Thymus (tissue), 11 donors: ENCODE data around the gene CDH13. TPM values are rescaled to one million over a fixed set of nuclear protein-coding genes. Genes with fewer than 3 reads are reported as not detected.

Experiments used
- DNase-seq, 9 donors: peaks; one replicate each; pipeline ENCODE4 v3.0.0-alpha.2; 2013; ENCODE audit warnings: low spot score in 9 of 9, low read depth in 6 of 9, missing footprints in 1 of 9
- H3K27ac ChIP-seq, 2 donors: one replicate each; pipeline ENCODE4 v1.5.1; 2013; ENCODE audit warnings: control low read depth in 1 of 2, low read depth in 1 of 2, low read length in 1 of 2, mild to moderate bottlenecking in 1 of 2, moderate library complexity in 1 of 2
- H3K27me3 ChIP-seq, 2 donors: one replicate each; pipeline ENCODE4 v1.5.1; 2013; ENCODE audit warnings: low read length in 1 of 2; ENCODE audit not compliant: control insufficient read depth in 2 of 2, insufficient read depth in 1 of 2
- H3K36me3 ChIP-seq, 2 donors: one replicate each; pipeline ENCODE4 v1.5.1; 2013; ENCODE audit warnings: low read length in 1 of 2, mild to moderate bottlenecking in 1 of 2, moderate library complexity in 1 of 2; ENCODE audit not compliant: control insufficient read depth in 2 of 2, insufficient read depth in 2 of 2
- H3K4me1 ChIP-seq, 2 donors: one replicate each; pipeline ENCODE4 v1.5.1; 2013; ENCODE audit warnings: low read length in 2 of 2; ENCODE audit not compliant: control insufficient read depth in 2 of 2, insufficient read depth in 2 of 2
- H3K4me3 ChIP-seq, 2 donors: one replicate each; pipeline ENCODE4 v1.5.1; 2013; ENCODE audit warnings: low read length in 2 of 2, control low read depth in 1 of 2, mild to moderate bottlenecking in 1 of 2
- H3K9me3 ChIP-seq, 2 donors: one replicate each; pipeline ENCODE4 v1.5.1; 2013; ENCODE audit warnings: low read length in 1 of 2, mild to moderate bottlenecking in 1 of 2; ENCODE audit not compliant: control insufficient read depth in 2 of 2, insufficient read depth in 1 of 2
- WGBS: extraction: QIAGEN DNeasy Blood & Tissue Kit; methylation state at CpG from one replicate; pipeline ENCODE4 v1.1.7; 2013; 5-methylcytosine and 5-hydroxymethylcytosine counted together
- polyA plus RNA-seq: library from polyadenylated mRNA; stranded (reverse); fragments of 200-250 nt; gene quantifications from one replicate; pipeline ENCODE4 v1.2.3, GENCODE V29; 2013
- total RNA-seq: library from RNA; stranded (reverse); fragments of 120-200 nt; gene quantifications from one replicate; pipeline ENCODE4 v1.2.4, GENCODE V29; 2013
- donor health status: healthy.

Gene CDH13
- total and polyA plus RNA-seq, 2 donors: 1.5 to 3.7 TPM

GRCh38 chr16:82833378-82833993 lies 206.7 kb downstream of the CDH13 start:
- Histone ChIP-seq H3K4me3 (no peak overlapping the region), H3K27ac (no peak overlapping the region), H3K4me1 (no peaks in the 10 kb centered on the region), H3K9me3 (no peaks in the 10 kb centered on the region), H3K36me3 (no peaks in the 10 kb centered on the region), H3K27me3 (no peaks in the 10 kb centered on the region)
- DNase-seq: no peak
- WGBS: 88% methylated on average over 7 of the region's 7 CpGs

DNA sequence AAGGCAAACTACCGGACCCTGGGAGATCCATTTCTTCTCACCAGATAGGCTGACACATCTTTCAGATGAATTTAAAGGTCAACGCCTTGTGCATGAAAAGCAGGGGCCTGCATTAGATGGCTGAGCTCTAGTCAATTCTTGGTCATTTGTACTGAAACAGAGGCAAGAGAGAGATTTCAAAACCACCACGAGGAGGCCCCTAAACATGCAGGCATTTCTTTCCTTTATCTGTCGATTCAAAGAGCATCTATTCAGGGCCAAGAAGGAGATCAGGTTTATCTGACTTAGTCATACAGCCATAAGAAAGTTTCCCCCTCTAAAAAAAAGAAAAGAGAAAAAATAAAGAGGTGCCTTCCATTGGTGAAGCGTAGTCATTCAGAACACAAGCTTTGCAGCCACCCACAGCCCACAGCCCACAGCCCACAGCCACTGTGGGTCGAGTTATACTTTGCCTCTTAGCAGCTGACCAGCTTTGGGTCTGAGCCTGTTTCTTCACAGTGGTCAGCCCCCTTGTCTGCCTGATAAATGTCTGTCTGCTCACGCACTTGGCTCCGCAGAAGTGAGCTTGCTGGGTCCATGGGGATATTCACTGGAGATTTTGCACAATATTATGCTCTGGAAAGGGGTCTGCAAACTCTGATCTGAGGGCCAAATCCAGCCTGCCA lies 207.5 kb downstream of the CDH13 start:
- H3K9me3 ChIP-seq: no peaks in the 10 kb centered on the region
- no peaks in the 10 kb centered on the region for H3K27me3 ChIP-seq
- no peak for DNase-seq
- no peak overlapping the region for H3K27ac ChIP-seq
- WGBS: 89% methylated on average over 8 of the region's 8 CpGs
- no peaks in the 10 kb centered on the region for H3K4me1 ChIP-seq
- no peak overlapping the region for H3K4me3 ChIP-seq
- no peaks in the 10 kb centered on the region for H3K36me3 ChIP-seq

DNA sequence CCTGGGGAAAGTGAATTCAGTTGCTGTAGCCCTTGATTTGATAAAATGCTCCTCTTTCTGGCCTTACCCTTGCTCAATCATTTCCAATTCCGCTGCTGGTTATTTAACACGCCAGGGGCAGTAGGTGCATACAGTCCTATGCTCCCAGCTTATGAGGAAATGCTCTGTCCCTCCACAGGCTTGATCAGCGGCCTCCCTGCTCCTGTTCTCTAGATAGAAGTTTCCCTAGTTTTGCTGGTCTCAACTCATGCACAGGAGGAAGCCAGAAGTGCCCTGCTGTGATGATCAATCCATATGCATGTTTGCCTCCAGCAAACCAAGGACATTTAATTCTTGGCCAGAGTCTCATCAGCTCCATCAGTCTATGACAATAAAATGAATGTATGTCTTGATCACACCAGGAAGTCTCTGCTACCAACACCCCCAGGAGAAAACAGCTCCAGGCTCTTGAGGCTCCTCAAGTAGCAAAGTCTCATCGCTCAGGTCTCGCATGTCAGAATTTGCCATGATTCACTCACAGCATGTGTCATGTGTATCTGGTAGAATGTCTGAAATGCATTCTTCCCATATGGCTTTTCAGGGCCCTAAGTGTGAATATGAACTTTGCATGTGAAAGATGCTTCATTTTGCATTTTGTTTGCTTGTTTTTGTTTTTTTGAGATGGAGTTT lies 208.9 kb downstream of the CDH13 start:
- 85% methylated on average over 5 of the region's 5 CpGs for WGBS

GRCh38 chr16:82841108-82841507 lies 214.3 kb downstream of the CDH13 start:
- H3K9me3 ChIP-seq: no peaks in the 10 kb centered on the region
- H3K27me3 ChIP-seq: no peaks in the 10 kb centered on the region
- no peak overlapping the region for H3K4me3 ChIP-seq
- no peak for DNase-seq
- H3K4me1 ChIP-seq: no peaks in the 10 kb centered on the region
- 83% methylated on average over 3 of the region's 3 CpGs for WGBS
- H3K36me3 ChIP-seq: no peaks in the 10 kb centered on the region
- no peak overlapping the region for H3K27ac ChIP-seq

More for the DNA sequence above, 208.9 kb downstream of the CDH13 start:
- no peak for DNase-seq
- H3K36me3 ChIP-seq: no peaks in the 10 kb centered on the region
- no peaks in the 10 kb centered on the region for H3K27me3 ChIP-seq
- no peak overlapping the region for H3K27ac ChIP-seq
- no peak overlapping the region for H3K4me3 ChIP-seq
- no peaks in the 10 kb centered on the region for H3K9me3 ChIP-seq
- H3K4me1 ChIP-seq: no peaks in the 10 kb centered on the region

DNA sequence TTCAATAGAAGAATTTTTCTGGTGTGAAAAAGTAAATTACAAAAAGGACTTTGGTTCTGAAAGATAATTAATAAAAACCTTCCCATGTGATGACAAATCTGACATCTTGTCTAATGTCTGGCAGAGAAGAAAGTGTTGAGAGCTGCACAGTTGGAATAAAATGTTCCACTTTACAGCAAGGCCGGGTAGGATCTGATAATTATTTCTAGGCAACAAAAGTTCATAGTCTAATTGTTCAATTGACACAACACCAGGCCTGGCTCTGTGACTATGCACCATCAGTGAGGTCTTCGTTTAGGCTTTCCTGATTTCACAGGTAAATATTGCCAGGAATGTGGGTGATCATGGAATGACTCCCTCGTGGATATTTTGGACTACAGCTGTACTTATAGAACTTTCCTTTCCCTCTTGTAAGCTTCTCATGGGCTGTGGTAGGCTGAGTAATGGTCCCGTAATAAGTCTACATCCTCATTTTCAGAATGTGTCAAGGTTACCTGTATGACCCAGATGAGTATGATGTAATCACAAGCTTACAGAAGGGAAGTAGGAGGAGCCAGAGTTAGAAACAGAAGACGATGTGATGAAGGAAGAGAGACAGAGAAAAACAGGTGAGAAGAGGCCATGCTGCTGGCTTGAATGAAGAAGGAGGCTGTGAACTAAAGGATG lies 217.0 kb downstream of the CDH13 start:
- WGBS: 87% methylated on average over 5 of the region's 5 CpGs
- DNase-seq: no peak
- H3K27ac ChIP-seq: no peak overlapping the region
- no peaks in the 10 kb centered on the region for H3K4me1 ChIP-seq
- no peaks in the 10 kb centered on the region for H3K27me3 ChIP-seq
- no peaks in the 10 kb centered on the region for H3K36me3 ChIP-seq
- H3K4me3 ChIP-seq: no peak overlapping the region
- no peaks in the 10 kb centered on the region for H3K9me3 ChIP-seq

GRCh38 chr16:82845116-82845515 lies 218.3 kb downstream of the CDH13 start:
- Histone ChIP-seq H3K27ac (no peak overlapping the region), H3K9me3 (no peaks in the 10 kb centered on the region), H3K4me3 (no peak overlapping the region), H3K36me3 (no peaks in the 10 kb centered on the region), H3K4me1 (no peaks in the 10 kb centered on the region), H3K27me3 (no peaks in the 10 kb centered on the region)
- DNase-seq: no peak
- 82% methylated on average over 3 of the region's 3 CpGs for WGBS

DNA sequence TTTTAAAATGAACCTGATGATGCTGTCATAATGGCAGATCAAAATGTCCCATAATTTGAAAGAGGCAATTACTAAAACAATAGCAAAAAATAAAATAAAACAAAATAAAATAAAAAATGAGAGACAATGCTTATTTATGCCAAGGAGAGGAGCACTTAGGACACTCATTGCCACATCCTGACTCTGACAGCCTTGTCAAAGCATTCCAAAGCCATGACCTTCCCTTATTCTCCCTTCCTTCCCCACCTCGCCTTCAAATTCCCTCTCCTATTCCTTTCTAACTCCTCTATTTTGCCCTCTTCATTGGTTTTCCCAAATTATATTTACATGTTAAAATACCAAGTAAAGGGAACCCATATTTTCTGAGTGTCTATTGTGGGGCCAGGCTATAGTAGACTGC lies 220.0 kb downstream of the CDH13 start:
- H3K4me1 ChIP-seq: no peaks in the 10 kb centered on the region
- no peak for DNase-seq
- no peaks in the 10 kb centered on the region for H3K27me3 ChIP-seq
- H3K4me3 ChIP-seq: no peak overlapping the region
- H3K9me3 ChIP-seq: no peaks in the 10 kb centered on the region
- H3K27ac ChIP-seq: no peak overlapping the region
- WGBS: 91% methylated on average over 1 of the region's 1 CpG
- H3K36me3 ChIP-seq: no peaks in the 10 kb centered on the region

DNA sequence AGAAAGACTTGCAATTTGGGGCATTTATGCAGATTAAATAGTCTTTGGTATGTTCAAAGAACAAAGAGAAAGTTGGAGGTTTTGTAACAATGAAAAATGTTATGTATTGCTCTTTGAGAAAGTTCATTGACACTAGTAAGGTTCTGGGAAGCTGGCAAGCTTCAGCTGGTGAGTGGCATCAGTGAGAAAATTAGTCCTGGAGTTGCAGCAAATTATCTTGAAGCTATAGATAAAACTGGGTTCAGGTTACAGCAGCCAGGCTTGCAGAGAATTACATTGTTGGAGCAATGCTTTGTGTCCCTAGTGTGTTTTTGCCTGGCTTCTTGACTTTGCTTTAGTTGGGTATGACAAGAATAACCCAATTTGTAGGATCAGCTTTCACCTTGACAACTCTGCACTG lies 221.2 kb downstream of the CDH13 start:
- Histone ChIP-seq H3K4me1 (no peaks in the 10 kb centered on the region), H3K36me3 (no peaks in the 10 kb centered on the region), H3K4me3 (no peak overlapping the region), H3K27ac (no peak overlapping the region), H3K9me3 (no peaks in the 10 kb centered on the region), H3K27me3 (no peaks in the 10 kb centered on the region)
- no peak for DNase-seq

- no peak for DNase-seq
Observed at GRCh38 chr16:82852388-82853008, 225.7 kb downstream of the CDH13 start.

More at GRCh38 chr16:82852388-82853008, 225.7 kb downstream of the CDH13 start:
- no peak overlapping the region for H3K27ac ChIP-seq
- WGBS: 74% methylated on average over 3 of the region's 3 CpGs
- no peaks in the 10 kb centered on the region for H3K4me1 ChIP-seq
- H3K9me3 ChIP-seq: no peaks in the 10 kb centered on the region
- no peaks in the 10 kb centered on the region for H3K27me3 ChIP-seq
- no peak overlapping the region for H3K4me3 ChIP-seq
- H3K36me3 ChIP-seq: no peaks in the 10 kb centered on the region
